Measurements from ENCODE around the gene ESR2. TPM values are rescaled to one million over a fixed set of nuclear protein-coding genes. Genes with fewer than 3 reads are reported as not detected.

ESR2 gene
- total RNA-seq, 1 donor, result not detected

- Histone ChIP-seq H4K20me1 (ENCODE audit: insufficient read depth, low read length) (no peaks in the 10 kb centered on the region), H3K36me3 (ENCODE audit: insufficient read depth, low read length) (no peaks in the 10 kb centered on the region), H3K79me2 (ENCODE audit: insufficient read depth, low read length) (no peaks in the 10 kb centered on the region), H3K4me1 (ENCODE audit: insufficient read depth, low read length) (no peaks in the 10 kb centered on the region), H3K27me3 (ENCODE audit: insufficient read depth, low read length) (no peaks in the 10 kb centered on the region), H3K9me3 (ENCODE audit: low read depth, low read length) (no peaks in the 10 kb centered on the region), H3K4me2 (ENCODE audit: insufficient read depth, low read length) (no peak overlapping the region), H2AFZ (ENCODE audit: low read length) (no peak overlapping the region), H3K27ac (ENCODE audit: low read depth, low read length) (no peak overlapping the region), H3K4me3 (ENCODE audit: insufficient read depth, low read length) (no peak overlapping the region)
- DNase-seq (ENCODE audit: insufficient read length, low spot score, missing footprints), result no peak
- TF ChIP-seq CTCF (IDR thresholded peaks at IDR 0.05; ENCODE audit: extremely low read depth, low read depth, low read length), result peak; percentile 40
Observed at GRCh38 chr14:64137657-64138290, 156.4 kb downstream of the ESR2 start.

- no peaks in the 10 kb centered on the region for H3K27me3 ChIP-seq (ENCODE audit: insufficient read depth, low read length)
- no peaks in the 10 kb centered on the region for H3K4me1 ChIP-seq (ENCODE audit: insufficient read depth, low read length)
- no peaks in the 10 kb centered on the region for H3K79me2 ChIP-seq (ENCODE audit: insufficient read depth, low read length)
- H3K9me3 ChIP-seq (ENCODE audit: low read depth, low read length), result no peaks in the 10 kb centered on the region
- TF ChIP-seq CTCF (IDR thresholded peaks at IDR 0.05; ENCODE audit: extremely low read depth, low read depth, low read length), result no peak
- no peaks in the 10 kb centered on the region for H4K20me1 ChIP-seq (ENCODE audit: insufficient read depth, low read length)
- H3K4me3 ChIP-seq (ENCODE audit: insufficient read depth, low read length), result no peak overlapping the region
- no peak for DNase-seq (ENCODE audit: insufficient read length, low spot score, missing footprints)
- no peaks in the 10 kb centered on the region for H3K36me3 ChIP-seq (ENCODE audit: insufficient read depth, low read length)
- H3K4me2 ChIP-seq (ENCODE audit: insufficient read depth, low read length), result no peak overlapping the region
- H3K27ac ChIP-seq (ENCODE audit: low read depth, low read length), result no peak overlapping the region
- no peak overlapping the region for H2AFZ ChIP-seq (ENCODE audit: low read length)
Observed at GRCh38 chr14:64126548-64126947, 167.6 kb downstream of the ESR2 start.

GRCh38 chr14:64125270-64125669, 168.9 kb downstream of the ESR2 start:
- no peak overlapping the region for H3K4me3 ChIP-seq (ENCODE audit: insufficient read depth, low read length)
- no peaks in the 10 kb centered on the region for H3K4me1 ChIP-seq (ENCODE audit: insufficient read depth, low read length)
- no peak overlapping the region for H3K27ac ChIP-seq (ENCODE audit: low read depth, low read length)
- no peaks in the 10 kb centered on the region for H3K27me3 ChIP-seq (ENCODE audit: insufficient read depth, low read length)
- no peak overlapping the region for H3K4me2 ChIP-seq (ENCODE audit: insufficient read depth, low read length)
- DNase-seq (ENCODE audit: insufficient read length, low spot score, missing footprints), result no peak
- no peaks in the 10 kb centered on the region for H3K9me3 ChIP-seq (ENCODE audit: low read depth, low read length)
- H4K20me1 ChIP-seq (ENCODE audit: insufficient read depth, low read length), result no peaks in the 10 kb centered on the region
- TF ChIP-seq CTCF (IDR thresholded peaks at IDR 0.05; ENCODE audit: extremely low read depth, low read depth, low read length), result no peak
- no peaks in the 10 kb centered on the region for H3K36me3 ChIP-seq (ENCODE audit: insufficient read depth, low read length)
- no peak overlapping the region for H2AFZ ChIP-seq (ENCODE audit: low read length)
- H3K79me2 ChIP-seq (ENCODE audit: insufficient read depth, low read length), result no peaks in the 10 kb centered on the region

GRCh38 chr14:64123241-64123822, 170.8 kb downstream of the ESR2 start:
- peaks cover 2% of the 10 kb centered on the region for H3K4me1 ChIP-seq (ENCODE audit: insufficient read depth, low read length)
- no peaks in the 10 kb centered on the region for H3K79me2 ChIP-seq (ENCODE audit: insufficient read depth, low read length)
- no peak for DNase-seq (ENCODE audit: insufficient read length, low spot score, missing footprints)
- H3K36me3 ChIP-seq (ENCODE audit: insufficient read depth, low read length), result no peaks in the 10 kb centered on the region
- H4K20me1 ChIP-seq (ENCODE audit: insufficient read depth, low read length), result no peaks in the 10 kb centered on the region
- H3K4me2 ChIP-seq (ENCODE audit: insufficient read depth, low read length), result no peak overlapping the region
- H3K27ac ChIP-seq (ENCODE audit: low read depth, low read length), result peak overlapping the region; percentile 17
- no peak overlapping the region for H2AFZ ChIP-seq (ENCODE audit: low read length)
- H3K9me3 ChIP-seq (ENCODE audit: low read depth, low read length), result no peaks in the 10 kb centered on the region
- no peak for TF ChIP-seq CTCF (IDR thresholded peaks at IDR 0.05; ENCODE audit: extremely low read depth, low read depth, low read length)
- H3K27me3 ChIP-seq (ENCODE audit: insufficient read depth, low read length), result no peaks in the 10 kb centered on the region
- H3K4me3 ChIP-seq (ENCODE audit: insufficient read depth, low read length), result no peak overlapping the region

All from osteoblast (primary cell).